Adrenal gland (tissue), 12 donors: ENCODE data around the gene ARHGAP26. TPM values are rescaled to one million over a fixed set of nuclear protein-coding genes. Genes with fewer than 3 reads are reported as not detected.

ENCODE experiments used
- DNase-seq, 7 donors: peaks; one replicate each; pipeline ENCODE4 v3.0.0-alpha.2; 2019 to 2020
- H3K27ac ChIP-seq, 5 donors: fragments of 200-600 bp; sonication (generic) in 4 of 5; 1 replicate in 3 of 5; 2 replicates in 2 of 5; pipeline versions ENCODE4 v1.5.1 to v1.8.0; 2016 to 2020; ENCODE audit warnings: mild to moderate bottlenecking in 1 of 5
- H3K27me3 ChIP-seq: fragments of 200-600 bp; 2 replicates; pipeline ENCODE4 v1.8.0; 2021
- H3K36me3 ChIP-seq, 2 donors: fragments of 200-600 bp; replicated peaks in 1 of 2; 1 replicate in 1 of 2; 2 replicates in 1 of 2; pipeline versions ENCODE4 v1.5.1 to v1.8.0; 2018 to 2022
- H3K4me1 ChIP-seq, 2 donors: fragments of 200-600 bp; replicated peaks in 1 of 2; 1 replicate in 1 of 2; 2 replicates in 1 of 2; pipeline versions ENCODE4 v1.5.1 to v1.8.0; 2018 to 2021
- H3K4me3 ChIP-seq, 4 donors: fragments of 200-600 bp; sonication (generic) in 3 of 4; one replicate each; pipeline ENCODE4 v1.5.1; 2016 to 2018
- H3K9me3 ChIP-seq, 3 donors: fragments of 200-600 bp; sonication (generic) in 1 of 3; replicated peaks in 1 of 3; 1 replicate in 2 of 3; 2 replicates in 1 of 3; pipeline versions ENCODE4 v1.5.1 to v1.8.0; 2016 to 2021
- POLR2A ChIP-seq, 2 donors: fragments of 450-650 bp; IDR thresholded peaks; one replicate each; pipeline ENCODE4 v1.6.1; 2017; ENCODE audit warnings: antibody characterized with exemption in 2 of 2, mild to moderate bottlenecking in 2 of 2, moderate library complexity in 1 of 2
- WGBS, 4 donors: extraction: QIAGEN DNeasy Blood & Tissue Kit in 2 of 4; methylation state at CpG; one replicate each; pipeline versions ENCODE4 v1.1.5 to v1.1.7; 2013 to 2017; 5-methylcytosine and 5-hydroxymethylcytosine counted together
- intact Hi-C, 2 donors: fragments of 100-400 bp; cut with DNase I; formaldehyde crosslinking; loops; one replicate each; pipeline versions ENCODE4 v1.14.1 to v1.15.0; 2022 to 2023
- polyA plus RNA-seq, 3 donors: library from polyadenylated mRNA; stranded (reverse); fragments of 200-250 nt in 2 of 3; fragments of 350-450 nt in 1 of 3; fragmentation: Illumina TruSeq in 1 of 3; extraction: RNeasy Lipid Tissue Mini Kit (QIAGEN cat#74804) in 1 of 3; gene quantifications; one replicate each; pipeline ENCODE4 v1.2.3, GENCODE V29; 2013 to 2014
- total RNA-seq, 9 donors: library from RNA; depleted of rRNA in 4 of 9; stranded (reverse); fragments of >200 nt in 4 of 9; fragments of 120-200 nt in 1 of 9; fragmentation: NEBNext Ultra II Directional in 1 of 9; extraction: Animal tissue kit (Norgen Biotek cat#: 25700) in 1 of 9; gene quantifications; one replicate each; pipeline versions ENCODE4 v1.1.0 to v1.2.4, GENCODE V29; 2013 to 2023
- TF ChIP-seq, protein P1 (sequence below), 6 experiments: fragments of 450-650 bp in 4 of 6; fragments of 200-600 bp in 2 of 6; sonication (generic) in 1 of 6; IDR thresholded peaks; 1 replicate in 5 of 6; 2 replicates in 1 of 6; pipeline versions ENCODE4 v1.5.1 to v1.8.0; 2016 to 2021; ENCODE audit warnings: antibody characterized with exemption in 6 of 6, mild to moderate bottlenecking in 2 of 6, moderate library complexity in 1 of 6
- donor health status: healthy with polysubstance abuse.
- donor health status: Bipolar disorder and iron deficiency.
- donor health status: DM: yes; HTN: yes; CAD: no.
- donor health status: DM: no; HTN: no; CAD: no.
- donor health status: DM: no; HTN: no; CAD: no.
- donor health status: DM: yes; HTN: yes; CAD: no.

Gene ARHGAP26
- total and polyA plus RNA-seq, 12 donors, result 3.0 to 21.7 (median 10.8) TPM

DNA sequence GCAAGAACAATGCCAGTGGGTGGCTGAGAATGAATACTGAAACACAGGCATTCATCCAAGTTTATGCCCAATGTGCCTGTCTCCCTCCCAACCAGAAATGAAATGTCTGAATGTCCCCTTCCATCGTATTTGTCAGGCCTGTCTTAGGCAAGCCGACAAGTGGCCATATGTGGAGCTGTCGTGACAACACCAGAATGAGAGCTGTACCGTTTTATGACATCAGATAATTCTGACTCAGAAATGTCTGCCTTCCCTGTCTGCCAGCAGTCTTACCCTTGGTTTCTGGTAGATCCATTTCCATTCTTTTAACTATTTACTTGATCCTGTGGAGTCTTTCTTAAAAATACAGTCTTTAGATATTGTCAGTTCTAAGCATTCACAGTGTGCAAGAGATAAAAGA is 421.5 kb downstream of the ARHGAP26 start:
- Histone ChIP-seq H3K27me3 (no peaks in the 10 kb centered on the region), H3K27ac (no peak overlapping the region), H3K4me3 (no peak overlapping the region), H3K36me3 (no peaks in the 10 kb centered on the region), H3K4me1 (no peaks in the 10 kb centered on the region), H3K9me3 (peaks cover 0 to 7% (median 0%) of the 10 kb centered on the region in 3 donors)
- no peak for TF ChIP-seq POLR2A (IDR thresholded peaks at IDR 0.05)
- TF ChIP-seq, protein P1, sequence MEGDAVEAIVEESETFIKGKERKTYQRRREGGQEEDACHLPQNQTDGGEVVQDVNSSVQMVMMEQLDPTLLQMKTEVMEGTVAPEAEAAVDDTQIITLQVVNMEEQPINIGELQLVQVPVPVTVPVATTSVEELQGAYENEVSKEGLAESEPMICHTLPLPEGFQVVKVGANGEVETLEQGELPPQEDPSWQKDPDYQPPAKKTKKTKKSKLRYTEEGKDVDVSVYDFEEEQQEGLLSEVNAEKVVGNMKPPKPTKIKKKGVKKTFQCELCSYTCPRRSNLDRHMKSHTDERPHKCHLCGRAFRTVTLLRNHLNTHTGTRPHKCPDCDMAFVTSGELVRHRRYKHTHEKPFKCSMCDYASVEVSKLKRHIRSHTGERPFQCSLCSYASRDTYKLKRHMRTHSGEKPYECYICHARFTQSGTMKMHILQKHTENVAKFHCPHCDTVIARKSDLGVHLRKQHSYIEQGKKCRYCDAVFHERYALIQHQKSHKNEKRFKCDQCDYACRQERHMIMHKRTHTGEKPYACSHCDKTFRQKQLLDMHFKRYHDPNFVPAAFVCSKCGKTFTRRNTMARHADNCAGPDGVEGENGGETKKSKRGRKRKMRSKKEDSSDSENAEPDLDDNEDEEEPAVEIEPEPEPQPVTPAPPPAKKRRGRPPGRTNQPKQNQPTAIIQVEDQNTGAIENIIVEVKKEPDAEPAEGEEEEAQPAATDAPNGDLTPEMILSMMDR (IDR thresholded peaks at IDR 0.05), result no peak
- intact Hi-C loops, result no loop called here
- WGBS, 4 donors, result 91 to 97% (median 94%) methylated on average over 4 of the region's 4 CpGs
- DNase-seq, result no peak

GRCh38 chr5:143192191-143192900 is 422.2 kb downstream of the ARHGAP26 start:
- TF ChIP-seq, protein P1 (IDR thresholded peaks at IDR 0.05), result no peak
- TF ChIP-seq POLR2A (IDR thresholded peaks at IDR 0.05), result no peak
- Histone ChIP-seq H3K9me3 (peaks cover 0 to 7% (median 0%) of the 10 kb centered on the region in 3 donors), H3K27ac (no peak overlapping the region), H3K4me1 (no peaks in the 10 kb centered on the region), H3K27me3 (no peaks in the 10 kb centered on the region), H3K4me3 (no peak overlapping the region), H3K36me3 (no peaks in the 10 kb centered on the region)
- no peak for DNase-seq
- WGBS, 4 donors, result 86 to 92% (median 88%) methylated on average over 4 of the region's 4 CpGs
- intact Hi-C loops, result no loop called here

- no peaks in the 10 kb centered on the region for H3K4me1 ChIP-seq
- no peaks in the 10 kb centered on the region for H3K36me3 ChIP-seq
- peaks cover 0 to 11% (median 0%) of the 10 kb centered on the region in 3 donors for H3K9me3 ChIP-seq
- WGBS, 4 donors, result 76 to 97% (median 86%) methylated on average over 1 of the region's 1 CpG
- no peaks in the 10 kb centered on the region for H3K27me3 ChIP-seq
- no peak for DNase-seq
- intact Hi-C loops, result no loop called here
- H3K4me3 ChIP-seq, result no peak overlapping the region
- no peak overlapping the region for H3K27ac ChIP-seq
- TF ChIP-seq, protein P1 (IDR thresholded peaks at IDR 0.05), result no peak
- TF ChIP-seq POLR2A (IDR thresholded peaks at IDR 0.05), result no peak
These were observed 424.0 kb downstream of the ARHGAP26 start for GRCh38 chr5:143194206-143194605.

DNA sequence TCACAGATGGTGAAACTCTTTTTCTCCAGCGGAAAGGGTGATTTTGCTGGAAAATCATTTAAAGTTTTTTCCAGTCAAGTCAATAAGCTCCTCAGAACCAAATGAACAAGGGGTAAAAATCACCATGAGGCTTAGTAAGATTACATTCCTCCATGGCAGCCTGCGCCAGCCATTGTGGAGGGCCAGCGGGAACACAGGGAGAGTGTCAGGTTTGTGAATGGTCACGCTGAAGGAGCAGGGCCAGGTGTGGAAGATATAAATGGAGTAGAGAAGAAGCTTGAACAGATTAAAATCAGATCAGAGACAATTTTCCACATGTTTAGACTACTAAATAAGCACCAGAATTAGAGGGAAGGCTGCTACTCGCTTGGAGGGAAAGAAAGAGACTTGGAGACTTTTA is 424.5 kb downstream of the ARHGAP26 start:
- Histone ChIP-seq H3K27me3 (no peaks in the 10 kb centered on the region), H3K36me3 (no peaks in the 10 kb centered on the region), H3K27ac (no peak overlapping the region), H3K4me3 (no peak overlapping the region), H3K9me3 (peaks cover 0 to 8% (median 0%) of the 10 kb centered on the region in 3 donors), H3K4me1 (no peaks in the 10 kb centered on the region)
- intact Hi-C loops, result no loop called here
- TF ChIP-seq POLR2A (IDR thresholded peaks at IDR 0.05), result no peak
- TF ChIP-seq, protein P1 (IDR thresholded peaks at IDR 0.05), result no peak
- WGBS, 4 donors, result 95 to 99% (median 98%) methylated on average over 5 of the region's 5 CpGs
- DNase-seq, result no peak
